AG04450 (cell line): ENCODE data around the gene PNMA5. TPM values are rescaled to one million over a fixed set of nuclear protein-coding genes. Genes with fewer than 3 reads are reported as not detected.
"Not testable (repeated sequence)": the region's sequence is repeated elsewhere in the genome, so short reads cannot be mapped to it uniquely, and the experiment has no call there.

Experiments used
- CTCF ChIA-PET: fragments of 300-600, 350-600 bp; formaldehyde crosslinking; extraction: SDS; loops from one replicate; lab custom pipeline; 2022; ENCODE audit warnings: antibody characterized with exemption, inconsistent platforms; lab: Charles Lee
- POLR2A ChIA-PET: fragments of 350-600 bp; formaldehyde crosslinking; extraction: SDS; loops from one replicate; lab custom pipeline; 2021; ENCODE audit warnings: antibody characterized with exemption, inconsistent platforms; lab: Yijun Ruan, JAX
- DNase-seq: peaks from one replicate; pipeline ENCODE4 v3.0.0-alpha.2; 2011; ENCODE audit warnings: low read depth, low spot score
- H3K27ac ChIP-seq: one replicate; pipeline ENCODE4 v1.5.1; 2012; ENCODE audit warnings: low read depth, low read length, control low read depth
- H3K27me3 ChIP-seq: one replicate; pipeline ENCODE4 v1.6.0; 2012; ENCODE audit warnings: low read length; ENCODE audit not compliant: control insufficient read depth, insufficient read depth
- H3K4me3 ChIP-seq: 2 replicates; pipeline ENCODE4 v1.5.1; 2011; ENCODE audit warnings: mild to moderate bottlenecking, low read depth, low read length, control low read depth
- H3K9me3 ChIP-seq: 2 replicates; pipeline ENCODE4 v1.5.1; 2012; ENCODE audit warnings: low read length; ENCODE audit not compliant: control insufficient read depth, insufficient read depth
- CTCF ChIP-seq: IDR thresholded peaks from 2 replicates; pipeline ENCODE4 v1.5.1; 2011; ENCODE audit warnings: low read depth, low read length, control low read depth, inconsistent platforms
- polyA plus RNA-seq: library from polyadenylated mRNA; depleted of rRNA; stranded (reverse); fragments of >200 nt; gene quantifications from 2 replicates; pipeline ENCODE4 v1.2.3, GENCODE V29; 2011

Gene PNMA5
- polyA plus RNA-seq, 1 experiment, result not detected

- DNase-seq, result no peak
- no peak overlapping the region for H3K27ac ChIP-seq
- CTCF ChIA-PET, result no interaction called here
- no peaks in the 10 kb centered on the region for H3K9me3 ChIP-seq
- POLR2A ChIA-PET, result no interaction called here
- H3K4me3 ChIP-seq, result no peak overlapping the region
- no peak for TF ChIP-seq CTCF
- no peaks in the 10 kb centered on the region for H3K27me3 ChIP-seq
Measured at GRCh38 chrX:153019166-153019565, 25.2 kb upstream of the PNMA5 start.

- H3K4me3 ChIP-seq, POLR2A ChIA-PET, H3K27me3 ChIP-seq, H3K9me3 ChIP-seq, DNase-seq, CTCF ChIA-PET, H3K27ac ChIP-seq: not testable (repeated sequence)
Measured at GRCh38 chrX:153017174-153017573, 23.3 kb upstream of the PNMA5 start.

- Histone ChIP-seq H3K27ac (no peak overlapping the region), H3K4me3 (no peak overlapping the region), H3K27me3 (no peaks in the 10 kb centered on the region), H3K9me3 (no peaks in the 10 kb centered on the region)
- no peak for TF ChIP-seq CTCF
- ChIA-PET POLR2A (no interaction called here), CTCF (no interaction called here)
- no peak for DNase-seq
Measured at GRCh38 chrX:153004780-153005179, 10.9 kb upstream of the PNMA5 start.

- Histone ChIP-seq H3K9me3 (no peaks in the 10 kb centered on the region), H3K27me3 (no peaks in the 10 kb centered on the region), H3K27ac (no peak overlapping the region), H3K4me3 (no peak overlapping the region)
- no peak for TF ChIP-seq CTCF
- ChIA-PET POLR2A (no interaction called here), CTCF (no interaction called here)
- no peak for DNase-seq
Measured at GRCh38 chrX:153003981-153004380, 10.1 kb upstream of the PNMA5 start.

- H3K9me3 ChIP-seq, CTCF ChIA-PET, DNase-seq, H3K27ac ChIP-seq, H3K4me3 ChIP-seq, H3K27me3 ChIP-seq, POLR2A ChIA-PET: not testable (repeated sequence)
Measured at GRCh38 chrX:153002182-153002581, 8.3 kb upstream of the PNMA5 start.

DNA sequence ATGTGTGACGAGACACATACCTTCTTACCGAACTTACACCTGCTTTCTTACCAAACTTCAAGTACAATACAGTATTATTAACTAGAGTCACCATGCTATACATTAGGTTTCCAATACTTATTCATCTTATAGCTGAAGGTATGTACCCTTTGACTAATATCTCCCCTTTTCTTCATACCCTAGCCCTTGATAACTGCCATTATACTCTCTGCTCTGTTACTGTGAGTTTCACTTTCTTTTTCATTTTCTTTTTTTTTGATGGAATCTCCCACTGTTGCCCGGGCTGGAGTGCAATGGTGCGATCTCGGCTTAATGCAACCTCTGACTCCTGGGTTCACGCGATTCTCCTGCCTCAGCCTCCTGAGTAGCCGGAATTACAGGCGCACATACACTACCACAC lies 3.4 kb upstream of the PNMA5 start:
- ChIA-PET CTCF (no interaction called here), POLR2A (no interaction called here)
- H3K4me3 ChIP-seq, result no peak overlapping the region

More for the DNA sequence above, 3.4 kb upstream of the PNMA5 start:
- no peak for DNase-seq
- Histone ChIP-seq H3K27ac (no peak overlapping the region), H3K27me3 (no peaks in the 10 kb centered on the region), H3K9me3 (no peaks in the 10 kb centered on the region)
- no peak for TF ChIP-seq CTCF
